Measurements from ENCODE around the gene NAP1L1. TPM values are rescaled to one million over a fixed set of nuclear protein-coding genes. Genes with fewer than 3 reads are reported as not detected.

NAP1L1 gene
- total RNA-seq, 1 experiment from 2014 or later, result 587 TPM

DNA sequence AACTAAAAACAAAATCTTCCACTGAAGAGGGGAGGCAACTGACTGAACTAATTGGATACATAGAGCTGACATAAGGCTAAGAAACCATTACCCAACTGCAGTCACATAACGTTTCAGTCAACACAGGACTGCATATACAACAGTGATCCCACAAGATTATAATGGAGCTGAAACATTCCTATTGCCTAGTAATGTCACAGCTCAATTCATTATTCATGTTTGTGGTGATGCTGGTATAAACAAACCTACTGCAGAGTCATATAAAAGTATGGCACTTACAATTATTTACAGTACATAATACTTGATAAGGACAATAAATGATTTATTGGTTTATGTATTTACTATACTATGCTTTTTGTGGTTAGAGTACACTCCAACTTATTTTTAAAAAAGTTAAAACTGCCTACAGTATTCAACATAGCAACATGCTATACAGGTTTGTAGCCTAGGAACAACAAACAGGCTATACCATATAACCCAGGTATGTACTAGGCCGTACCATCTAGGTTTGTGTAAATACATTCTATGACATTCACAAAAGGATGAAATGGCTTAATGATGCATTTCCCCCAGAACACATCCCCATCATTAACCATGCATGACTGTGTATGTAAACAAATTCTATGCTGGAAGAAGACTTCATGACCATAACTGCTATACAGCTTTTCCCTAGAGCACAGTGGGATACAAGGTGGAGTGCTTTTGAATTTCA is 4.3 kb downstream of the NAP1L1 start:
- peaks cover 27% of the 10 kb centered on the region for H3K4me1 ChIP-seq (replicated peaks; ENCODE audit: insufficient read depth)
- H3K27ac ChIP-seq, result no peak overlapping the region
- no TSS peak for BruUV-seq (replicated peaks)
- TF ChIP-seq, protein P1, sequence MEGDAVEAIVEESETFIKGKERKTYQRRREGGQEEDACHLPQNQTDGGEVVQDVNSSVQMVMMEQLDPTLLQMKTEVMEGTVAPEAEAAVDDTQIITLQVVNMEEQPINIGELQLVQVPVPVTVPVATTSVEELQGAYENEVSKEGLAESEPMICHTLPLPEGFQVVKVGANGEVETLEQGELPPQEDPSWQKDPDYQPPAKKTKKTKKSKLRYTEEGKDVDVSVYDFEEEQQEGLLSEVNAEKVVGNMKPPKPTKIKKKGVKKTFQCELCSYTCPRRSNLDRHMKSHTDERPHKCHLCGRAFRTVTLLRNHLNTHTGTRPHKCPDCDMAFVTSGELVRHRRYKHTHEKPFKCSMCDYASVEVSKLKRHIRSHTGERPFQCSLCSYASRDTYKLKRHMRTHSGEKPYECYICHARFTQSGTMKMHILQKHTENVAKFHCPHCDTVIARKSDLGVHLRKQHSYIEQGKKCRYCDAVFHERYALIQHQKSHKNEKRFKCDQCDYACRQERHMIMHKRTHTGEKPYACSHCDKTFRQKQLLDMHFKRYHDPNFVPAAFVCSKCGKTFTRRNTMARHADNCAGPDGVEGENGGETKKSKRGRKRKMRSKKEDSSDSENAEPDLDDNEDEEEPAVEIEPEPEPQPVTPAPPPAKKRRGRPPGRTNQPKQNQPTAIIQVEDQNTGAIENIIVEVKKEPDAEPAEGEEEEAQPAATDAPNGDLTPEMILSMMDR (conservative IDR thresholded peaks at IDR 0.05), result no peak
- no peak for TF ChIP-seq EZH2 (IDR thresholded peaks at IDR 0.05; ENCODE audit: low read depth)
- CTCF ChIA-PET, result interaction anchor here (0.6 kb wide), 1 partner anchor 209 kb away, joined by 3 read pairs; no protein-coding TSS in a partner anchor
- no peak overlapping the region for H2AFZ ChIP-seq
- DNase-seq, result no peak
- H3K79me2 ChIP-seq (ENCODE audit: low read depth), result peaks cover 92% of the 10 kb centered on the region
- H3K27me3 ChIP-seq (ENCODE audit: insufficient read depth, low read depth), result no peaks in the 10 kb centered on the region
- H3K4me3 ChIP-seq, result no peak overlapping the region
- no peaks in the 10 kb centered on the region for H3K9me2 ChIP-seq (ENCODE audit: insufficient read depth)
- intact Hi-C loops (cut with micrococcal nuclease; ENCODE audit: unreplicated experiment), result loop anchor here (5.0 to 10.0 kb wide), 2 partner anchors 77 to 375 kb away; no protein-coding TSS in a partner anchor
- H3K36me3 ChIP-seq (ENCODE audit: low read depth), result peaks cover 54% of the 10 kb centered on the region
- H4K20me1 ChIP-seq (ENCODE audit: insufficient read depth), result peaks cover 27% of the 10 kb centered on the region; the same call in 1 of the 2 replicates
- H3K4me2 ChIP-seq, result peak overlapping the region; percentile 2; the same call in 1 of the 2 replicates
- peaks cover 7% of the 10 kb centered on the region; the same call in 1 of the 2 replicates for H3K9me3 ChIP-seq (ENCODE audit: insufficient read depth, low read depth)
- POLR2A ChIA-PET (ENCODE audit: unreplicated experiment), result interaction anchor here (0.6 kb wide), 1 partner anchor 10 kb away, joined by 3 read pairs; no protein-coding TSS in a partner anchor
- H3F3A ChIP-seq (ENCODE audit: insufficient read depth, low read depth), result peaks cover 14% of the 10 kb centered on the region; the same call in 1 of the 2 replicates

DNA sequence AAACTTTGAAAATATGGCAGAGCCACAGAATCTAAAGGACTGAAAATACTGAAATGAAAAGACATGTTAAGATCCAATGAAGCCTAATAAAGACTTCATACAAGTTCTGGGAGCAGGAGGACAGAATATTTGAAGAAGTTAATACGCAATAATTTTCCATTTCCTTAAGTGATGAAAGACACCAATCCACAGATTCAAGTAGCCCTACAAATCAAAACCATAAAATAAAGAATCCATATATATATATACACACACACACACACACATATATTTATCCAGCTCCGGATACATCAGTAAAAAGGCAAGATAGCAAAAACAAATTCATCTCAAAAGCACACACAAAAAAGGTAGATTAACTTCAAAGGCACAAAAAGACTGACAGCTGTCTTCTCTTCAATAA is 5.7 kb downstream of the NAP1L1 start:
- H3K36me3 ChIP-seq (ENCODE audit: low read depth), result peaks cover 63% of the 10 kb centered on the region
- H2AFZ ChIP-seq, result no peak overlapping the region
- no peak for DNase-seq
- peaks cover 25% of the 10 kb centered on the region for H3K4me1 ChIP-seq (replicated peaks; ENCODE audit: insufficient read depth)
- H3K4me3 ChIP-seq, result no peak overlapping the region
- no peak overlapping the region for H3K4me2 ChIP-seq
- CTCF ChIA-PET, result interaction anchor here (0.7 kb wide), 1 partner anchor 112 kb away, joined by 9 read pairs; no protein-coding TSS in a partner anchor
- intact Hi-C loops (cut with micrococcal nuclease; ENCODE audit: unreplicated experiment), result no loop called here
- no peaks in the 10 kb centered on the region for H3K9me2 ChIP-seq (ENCODE audit: insufficient read depth)
- H3K27me3 ChIP-seq (ENCODE audit: insufficient read depth, low read depth), result no peaks in the 10 kb centered on the region
- peaks cover 10% of the 10 kb centered on the region; the same call in 1 of the 2 replicates for H3F3A ChIP-seq (ENCODE audit: insufficient read depth, low read depth)
- no TSS peak for BruUV-seq (replicated peaks)
- peaks cover 27% of the 10 kb centered on the region; the same call in 1 of the 2 replicates for H4K20me1 ChIP-seq (ENCODE audit: insufficient read depth)
- peaks cover 7% of the 10 kb centered on the region; the same call in 1 of the 2 replicates for H3K9me3 ChIP-seq (ENCODE audit: insufficient read depth, low read depth)
- POLR2A ChIA-PET (ENCODE audit: unreplicated experiment), result no interaction called here
- TF ChIP-seq, protein P1 (conservative IDR thresholded peaks at IDR 0.05), result no peak
- no peak for TF ChIP-seq EZH2 (IDR thresholded peaks at IDR 0.05; ENCODE audit: low read depth)
- peaks cover 100% of the 10 kb centered on the region for H3K79me2 ChIP-seq (ENCODE audit: low read depth)
- no peak overlapping the region for H3K27ac ChIP-seq

DNA sequence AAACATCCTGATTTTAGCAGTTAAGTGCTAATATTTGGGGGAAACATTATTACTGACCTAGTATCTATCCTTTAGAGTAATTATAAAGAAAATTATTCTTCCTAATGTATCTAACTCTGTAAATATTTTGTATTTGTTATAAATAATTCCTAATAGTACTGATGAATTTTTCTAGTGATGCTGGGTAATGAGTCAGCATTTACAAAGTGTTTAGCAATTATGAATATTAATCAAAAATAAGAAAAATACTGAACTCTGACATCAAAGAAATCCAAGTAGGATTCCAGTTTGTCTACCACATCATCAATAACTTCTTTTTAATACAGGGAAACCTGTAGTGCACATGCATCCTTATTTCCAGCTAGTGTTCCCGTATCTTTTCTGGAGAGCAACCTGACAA is 9.0 kb downstream of the NAP1L1 start:
- no peaks in the 10 kb centered on the region for H3K27me3 ChIP-seq (ENCODE audit: insufficient read depth, low read depth)
- no peak overlapping the region for H3K4me2 ChIP-seq
- no peak overlapping the region for H3K4me3 ChIP-seq
- ChIA-PET POLR2A (ENCODE audit: unreplicated experiment) (no interaction called here), CTCF (no interaction called here)
- peaks cover 25% of the 10 kb centered on the region; the same call in 1 of the 2 replicates for H4K20me1 ChIP-seq (ENCODE audit: insufficient read depth)
- no peaks in the 10 kb centered on the region for H3K9me2 ChIP-seq (ENCODE audit: insufficient read depth)
- DNase-seq, result no peak
- no peak overlapping the region for H2AFZ ChIP-seq
- intact Hi-C loops (cut with micrococcal nuclease; ENCODE audit: unreplicated experiment), result no loop called here
- H3K36me3 ChIP-seq (ENCODE audit: low read depth), result peaks cover 68% of the 10 kb centered on the region
- TF ChIP-seq EZH2 (IDR thresholded peaks at IDR 0.05; ENCODE audit: low read depth), result no peak
- TF ChIP-seq, protein P1 (conservative IDR thresholded peaks at IDR 0.05), result no peak
- H3K9me3 ChIP-seq (ENCODE audit: insufficient read depth, low read depth), result peaks cover 7% of the 10 kb centered on the region; the same call in 1 of the 2 replicates
- H3K79me2 ChIP-seq (ENCODE audit: low read depth), result peaks cover 100% of the 10 kb centered on the region
- BruUV-seq (replicated peaks), result no TSS peak
- no peak overlapping the region for H3K27ac ChIP-seq
- 0 out of 2 replicates have a peak, but pooled peaks cover 6% of the 10 kb centered on the region for H3K4me1 ChIP-seq (replicated peaks; ENCODE audit: insufficient read depth)
- H3F3A ChIP-seq (ENCODE audit: insufficient read depth, low read depth), result peaks cover 21% of the 10 kb centered on the region

All from PC-9 (cell line).